Measurements from ENCODE around the gene C9orf72.
"Not testable (repeated sequence)": the region's sequence is repeated elsewhere in the genome, so short reads cannot be mapped to it uniquely, and the experiment has no call there.

Gene C9orf72, protein sequence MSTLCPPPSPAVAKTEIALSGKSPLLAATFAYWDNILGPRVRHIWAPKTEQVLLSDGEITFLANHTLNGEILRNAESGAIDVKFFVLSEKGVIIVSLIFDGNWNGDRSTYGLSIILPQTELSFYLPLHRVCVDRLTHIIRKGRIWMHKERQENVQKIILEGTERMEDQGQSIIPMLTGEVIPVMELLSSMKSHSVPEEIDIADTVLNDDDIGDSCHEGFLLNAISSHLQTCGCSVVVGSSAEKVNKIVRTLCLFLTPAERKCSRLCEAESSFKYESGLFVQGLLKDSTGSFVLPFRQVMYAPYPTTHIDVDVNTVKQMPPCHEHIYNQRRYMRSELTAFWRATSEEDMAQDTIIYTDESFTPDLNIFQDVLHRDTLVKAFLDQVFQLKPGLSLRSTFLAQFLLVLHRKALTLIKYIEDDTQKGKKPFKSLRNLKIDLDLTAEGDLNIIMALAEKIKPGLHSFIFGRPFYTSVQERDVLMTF

DNA sequence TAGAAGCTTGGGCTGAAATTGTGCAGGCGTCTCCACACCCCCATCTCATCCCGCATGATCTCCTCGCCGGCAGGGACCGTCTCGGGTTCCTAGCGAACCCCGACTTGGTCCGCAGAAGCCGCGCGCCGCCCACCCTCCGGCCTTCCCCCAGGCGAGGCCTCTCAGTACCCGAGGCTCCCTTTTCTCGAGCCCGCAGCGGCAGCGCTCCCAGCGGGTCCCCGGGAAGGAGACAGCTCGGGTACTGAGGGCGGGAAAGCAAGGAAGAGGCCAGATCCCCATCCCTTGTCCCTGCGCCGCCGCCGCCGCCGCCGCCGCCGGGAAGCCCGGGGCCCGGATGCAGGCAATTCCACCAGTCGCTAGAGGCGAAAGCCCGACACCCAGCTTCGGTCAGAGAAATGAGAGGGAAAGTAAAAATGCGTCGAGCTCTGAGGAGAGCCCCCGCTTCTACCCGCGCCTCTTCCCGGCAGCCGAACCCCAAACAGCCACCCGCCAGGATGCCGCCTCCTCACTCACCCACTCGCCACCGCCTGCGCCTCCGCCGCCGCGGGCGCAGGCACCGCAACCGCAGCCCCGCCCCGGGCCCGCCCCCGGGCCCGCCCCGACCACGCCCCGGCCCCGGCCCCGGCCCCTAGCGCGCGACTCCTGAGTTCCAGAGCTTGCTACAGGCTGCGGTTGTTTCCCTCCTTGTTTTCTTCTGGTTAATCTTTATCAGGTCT lies at the start of gene C9orf72:
TSS of gene C9orf72 (minus strand) at position 564 of the 716 bp plus-strand sequence. CDS start 6,361 bp downstream, outside the sequence.
- DNase-seq = peak; percentile 91

DNA sequence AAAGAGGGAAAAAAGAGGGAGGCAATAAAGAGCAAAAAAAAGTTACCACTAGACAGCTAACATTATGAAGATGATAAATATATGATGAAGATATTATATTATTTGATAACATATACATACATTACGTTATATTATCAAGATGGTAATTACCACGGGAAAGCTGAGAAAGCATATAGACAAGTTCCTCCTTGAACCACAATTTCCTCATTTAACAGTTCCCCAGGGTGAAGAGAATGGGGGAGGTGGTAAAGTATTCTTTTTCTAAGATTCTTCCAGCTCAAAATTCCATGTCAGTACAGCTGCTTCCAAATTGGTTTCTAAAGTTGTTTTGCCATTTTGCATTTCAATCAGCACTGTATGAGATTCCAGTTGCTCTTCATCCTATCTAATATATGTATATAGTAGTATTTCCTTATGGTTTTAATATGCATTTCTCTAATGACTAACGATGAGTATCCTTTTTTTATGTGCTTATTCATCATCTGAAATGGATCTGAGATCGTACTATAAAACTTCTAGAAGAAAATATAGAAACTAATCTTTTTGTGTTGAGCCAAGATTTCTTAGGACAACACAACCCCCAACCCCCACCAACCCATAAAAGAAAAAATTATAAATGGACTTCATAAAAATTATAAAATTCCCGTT lies 49.5 kb upstream of the C9orf72 start:
- no peak for DNase-seq

DNA sequence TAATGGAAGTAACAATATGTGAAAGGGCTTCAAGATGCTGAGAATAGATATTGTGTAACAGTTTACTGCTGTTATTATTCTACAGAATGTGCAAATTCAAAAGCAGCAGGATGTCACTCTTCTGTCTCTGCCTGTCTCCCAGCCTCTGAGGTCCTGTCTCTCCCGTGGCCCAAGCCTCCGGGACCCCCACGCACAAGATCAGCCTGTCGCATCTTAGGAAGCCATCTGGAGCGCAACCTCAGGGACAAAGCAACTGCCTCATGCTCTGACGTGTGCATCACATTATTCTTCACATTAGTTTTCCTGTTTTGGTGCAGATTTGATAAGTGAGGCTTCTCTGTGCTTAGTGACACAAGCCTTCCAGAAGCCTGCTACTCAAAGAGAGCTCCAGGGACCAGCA lies 46.5 kb upstream of the C9orf72 start:
- DNase-seq = no peak

DNA sequence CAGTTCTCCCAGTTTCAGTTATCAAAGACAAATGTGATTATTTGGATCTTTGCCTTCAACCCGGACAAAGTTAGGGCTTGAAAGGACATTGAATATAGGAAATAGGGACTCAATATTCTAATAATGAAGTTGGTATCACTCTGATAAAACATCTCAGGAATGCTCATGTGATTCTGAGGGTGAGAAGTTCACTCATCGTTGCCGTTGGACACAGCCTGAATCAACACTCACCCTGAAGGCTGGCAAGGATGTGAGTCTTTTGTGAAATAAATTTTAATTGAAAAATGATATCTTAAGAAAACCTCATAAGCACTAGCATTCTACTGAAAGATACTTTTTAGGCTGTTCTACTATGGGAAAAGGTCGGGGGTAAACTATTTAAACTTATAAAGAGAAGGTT lies 44.8 kb upstream of the C9orf72 start:
- DNase-seq = no peak

DNA sequence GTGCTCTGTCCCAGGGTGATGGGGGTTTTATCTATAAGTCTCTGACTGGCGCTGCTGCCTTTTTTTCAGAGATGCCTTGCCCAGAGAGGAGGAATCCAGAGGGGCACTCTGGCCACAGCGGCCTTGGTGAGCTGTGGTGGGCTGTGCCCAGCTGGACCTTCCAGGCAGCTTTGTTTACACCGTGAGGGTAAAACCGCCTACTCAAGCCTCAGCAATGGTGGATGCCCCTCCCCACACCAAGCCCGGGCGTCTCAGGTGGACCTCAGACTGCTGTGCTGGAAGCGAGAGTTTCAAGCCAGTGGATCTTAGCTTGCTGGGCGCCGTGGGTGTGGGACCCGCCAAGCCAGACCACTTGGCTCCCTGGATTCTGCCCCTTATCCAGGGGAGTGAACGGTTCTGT lies 41.3 kb upstream of the C9orf72 start:
- no peak for DNase-seq

DNA sequence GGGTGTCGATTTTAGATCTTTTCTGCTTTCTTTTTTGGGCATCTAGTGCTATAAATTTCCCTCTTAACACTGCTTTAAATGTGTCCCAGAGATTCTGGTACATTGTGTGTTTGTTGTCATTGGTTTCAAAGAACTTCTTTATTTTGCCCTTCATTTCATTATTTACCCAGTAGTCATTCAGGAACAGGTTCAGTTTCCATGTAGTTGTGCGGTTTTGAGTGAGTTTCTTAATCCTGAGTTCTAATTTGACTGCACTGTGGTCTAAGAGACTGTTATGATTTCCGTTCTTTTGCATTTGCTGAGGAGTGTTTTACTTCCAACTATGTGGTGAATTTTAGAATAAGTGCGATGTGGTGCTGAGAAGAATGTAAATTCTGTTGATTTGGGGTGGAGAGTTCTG lies 38.8 kb upstream of the C9orf72 start:
- not testable (repeated sequence) for DNase-seq

DNA sequence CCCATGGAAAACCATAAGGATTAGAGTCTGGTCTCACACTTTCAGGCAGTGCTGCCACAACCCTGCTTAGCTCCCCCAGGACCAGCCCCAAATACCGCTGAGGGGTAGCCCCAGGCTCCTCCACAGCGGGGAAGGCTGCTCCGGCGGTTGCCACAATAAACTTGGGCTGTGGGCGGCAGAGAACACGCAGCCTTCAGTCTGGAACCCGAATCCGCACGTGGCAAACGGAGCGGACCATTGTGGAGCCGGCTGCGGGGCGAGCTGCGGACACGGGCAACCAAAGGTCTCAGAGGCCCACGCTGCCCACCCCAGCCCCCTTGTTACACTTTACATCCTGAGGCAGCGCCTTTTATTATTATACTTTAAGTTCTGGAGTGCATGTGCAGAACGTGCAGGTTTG lies 37.3 kb upstream of the C9orf72 start:
- no peak for DNase-seq

DNA sequence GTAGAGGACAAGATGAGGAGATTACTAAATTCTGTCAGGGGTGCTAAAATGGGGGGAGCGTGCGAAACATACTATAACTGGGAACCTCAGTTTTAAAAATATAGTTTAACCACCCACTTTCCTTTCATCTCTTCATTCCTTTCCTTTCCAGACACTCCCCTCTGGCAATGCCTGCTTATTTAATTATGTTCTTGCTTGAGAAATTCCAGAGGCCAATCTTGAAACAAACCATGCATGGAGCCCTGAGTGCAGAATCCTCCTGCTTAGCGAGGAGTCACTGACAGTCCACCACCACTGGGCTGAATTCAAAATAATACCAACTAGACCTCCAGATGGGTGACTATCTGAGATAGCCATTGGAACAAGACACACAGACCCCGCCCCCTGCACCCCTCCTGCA lies 29.7 kb upstream of the C9orf72 start:
- no peak for DNase-seq

DNA sequence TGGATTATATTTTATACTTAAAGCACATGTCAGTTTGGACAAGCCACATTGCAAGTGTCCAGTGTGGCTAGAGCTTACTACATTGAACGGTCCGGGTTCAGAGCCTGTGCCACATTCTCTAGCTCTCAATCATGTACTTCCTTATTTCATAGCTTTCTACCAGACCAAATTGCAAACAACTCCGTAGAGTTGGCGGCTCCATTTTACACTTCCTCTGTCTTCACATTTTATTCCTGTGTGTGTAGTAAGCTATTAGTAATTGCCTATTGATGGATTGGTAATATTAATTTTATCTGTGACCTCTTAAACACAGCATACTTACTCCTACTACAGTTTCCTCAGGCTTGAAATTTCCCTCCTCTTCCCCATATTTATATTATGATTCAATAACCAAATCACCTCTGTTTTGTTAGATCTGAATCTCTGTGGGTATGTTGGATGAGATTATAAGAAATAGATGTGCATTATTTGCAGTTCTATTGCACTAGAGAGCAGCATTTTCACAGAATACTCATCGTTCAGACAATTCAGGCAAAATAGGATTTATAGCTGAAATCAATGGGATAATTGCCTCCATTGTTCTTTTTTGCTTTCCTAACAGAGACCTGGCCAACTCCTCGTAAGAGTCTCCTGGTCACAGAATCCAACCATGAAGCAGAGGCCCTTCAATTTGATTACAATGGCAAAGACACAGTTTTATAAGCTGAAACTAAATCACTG lies 29.0 kb upstream of the C9orf72 start:
- no peak for DNase-seq

DNA sequence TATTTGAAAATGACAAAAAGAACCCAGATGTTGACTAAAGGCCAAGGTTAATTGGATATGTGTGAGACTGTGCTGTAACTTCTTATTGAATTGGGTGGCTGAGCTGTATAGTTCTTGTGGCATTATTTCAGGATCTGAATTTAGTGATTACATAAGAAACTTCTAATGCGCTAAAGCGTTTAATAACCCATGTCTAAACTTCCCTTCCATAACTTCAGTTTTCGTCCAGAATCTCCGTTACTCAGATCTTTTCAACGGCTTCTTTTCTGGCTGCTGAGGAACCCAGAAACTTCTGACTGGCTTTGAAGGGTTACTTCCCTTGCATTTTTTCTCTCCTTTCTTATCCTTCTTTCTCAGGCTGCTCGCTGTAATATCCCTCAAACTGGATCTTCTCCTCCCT lies 28.1 kb upstream of the C9orf72 start:
- DNase-seq = no peak

DNA sequence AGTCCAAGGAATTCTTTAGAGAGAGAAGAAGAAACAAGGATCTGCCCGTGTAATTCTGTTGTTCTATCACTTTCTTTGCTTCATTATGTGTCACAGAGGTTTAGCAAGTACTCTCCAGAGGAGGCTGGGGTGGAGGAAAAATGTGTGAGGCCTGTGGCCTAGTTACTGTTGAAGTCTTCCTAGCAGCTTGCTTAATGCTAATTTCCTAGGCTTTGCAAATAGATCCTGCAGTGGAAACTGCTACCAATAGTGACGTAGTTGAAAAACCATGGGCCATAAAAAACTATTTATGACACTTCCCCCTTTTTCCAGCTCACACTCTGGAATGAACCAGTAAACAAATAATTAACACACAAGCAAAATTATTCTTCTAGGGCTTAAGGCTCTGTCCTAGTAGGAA lies 27.0 kb upstream of the C9orf72 start:
- no peak for DNase-seq

DNA sequence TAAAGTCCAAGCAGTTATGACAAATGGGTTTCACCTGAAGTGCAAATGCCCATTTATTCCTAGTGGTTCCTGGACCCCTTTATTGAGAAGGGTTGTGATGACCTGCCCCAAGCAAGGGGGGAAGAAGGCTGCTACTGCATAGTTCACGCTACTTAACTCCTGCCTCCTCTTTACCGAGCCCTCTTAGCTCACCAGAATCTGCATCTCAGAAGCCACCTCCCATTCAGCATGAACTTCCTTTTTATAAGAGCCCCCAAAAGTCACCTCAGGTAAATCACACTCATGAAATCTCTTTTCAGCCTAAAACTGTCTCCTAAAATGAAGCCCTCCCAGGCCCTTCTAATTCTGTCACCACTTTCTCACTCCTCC lies 26.6 kb upstream of the C9orf72 start:
- no peak for DNase-seq

DNA sequence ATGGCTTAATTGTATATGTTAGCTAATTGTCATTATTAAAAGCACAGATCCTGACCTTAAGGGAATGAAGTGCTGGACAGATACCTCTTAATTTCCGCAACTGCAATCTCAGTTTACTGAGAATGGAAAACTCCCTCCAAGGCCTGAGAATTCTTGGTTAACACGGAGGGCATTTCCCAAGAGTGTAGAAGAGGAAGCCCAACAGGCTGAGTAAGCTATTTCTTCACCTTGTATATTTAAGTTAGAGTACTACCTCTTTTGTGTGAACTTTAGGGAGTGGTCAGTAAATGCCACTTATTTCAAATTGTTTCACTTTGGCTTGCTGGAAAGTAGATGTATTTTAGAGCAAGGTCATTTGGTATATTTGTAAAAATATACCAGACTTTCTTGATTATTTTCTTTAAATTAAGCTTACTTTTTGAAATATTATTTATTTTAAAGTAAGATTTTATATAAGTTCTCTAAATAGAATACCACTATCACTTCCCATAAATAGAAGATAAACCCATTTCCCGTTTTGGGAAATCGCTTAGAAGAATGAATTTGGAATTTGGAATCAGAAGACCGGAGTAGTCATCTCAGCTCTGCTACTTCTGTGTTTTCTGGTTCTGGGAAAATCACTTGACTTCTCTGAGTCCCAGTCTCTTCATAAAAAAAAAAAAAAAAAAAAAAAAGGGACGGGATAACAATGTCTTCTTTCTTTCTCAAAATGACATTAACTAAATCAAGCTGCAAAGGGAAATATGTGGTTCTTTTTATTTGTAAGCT lies 26.0 kb upstream of the C9orf72 start:
- no peak for DNase-seq

DNA sequence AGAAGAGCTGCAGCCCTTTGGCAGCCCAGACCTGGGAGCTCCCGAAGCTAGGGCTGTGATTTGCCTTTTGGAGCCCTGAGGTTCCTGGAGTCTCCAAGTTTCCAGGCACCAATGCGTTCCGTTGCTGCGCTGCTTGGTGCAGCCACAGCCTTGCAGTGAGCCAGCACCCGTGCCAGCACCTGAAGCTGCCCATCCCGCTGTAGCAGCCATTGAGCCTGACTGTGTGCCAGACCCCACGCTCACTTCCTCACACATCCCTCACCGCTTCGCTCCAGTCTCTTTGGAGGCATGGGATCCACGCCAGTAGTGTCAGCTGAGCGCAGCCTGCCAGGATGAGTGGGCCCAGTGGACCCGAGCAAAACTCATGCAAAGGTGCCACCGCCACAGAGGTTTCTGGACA lies 22.5 kb upstream of the C9orf72 start:
- DNase-seq = no peak

DNA sequence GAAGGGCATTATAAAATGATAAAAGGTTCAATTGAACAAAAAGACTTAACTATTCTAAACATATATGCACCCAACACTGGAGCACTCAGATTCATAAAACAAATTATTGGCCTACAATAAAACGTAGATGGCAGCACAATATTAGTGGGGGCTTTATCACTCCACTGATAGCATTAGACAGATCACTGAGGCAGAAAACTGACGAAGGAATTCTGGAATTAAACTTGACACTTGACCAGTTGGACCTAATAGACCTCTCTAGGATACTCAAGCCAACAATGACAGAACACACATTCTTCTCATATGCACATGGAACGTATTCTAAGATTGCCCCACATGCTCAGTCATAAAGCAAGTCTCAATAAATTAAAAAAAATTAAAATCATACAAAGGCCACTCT lies 18.4 kb upstream of the C9orf72 start:
- DNase-seq = no peak

DNA sequence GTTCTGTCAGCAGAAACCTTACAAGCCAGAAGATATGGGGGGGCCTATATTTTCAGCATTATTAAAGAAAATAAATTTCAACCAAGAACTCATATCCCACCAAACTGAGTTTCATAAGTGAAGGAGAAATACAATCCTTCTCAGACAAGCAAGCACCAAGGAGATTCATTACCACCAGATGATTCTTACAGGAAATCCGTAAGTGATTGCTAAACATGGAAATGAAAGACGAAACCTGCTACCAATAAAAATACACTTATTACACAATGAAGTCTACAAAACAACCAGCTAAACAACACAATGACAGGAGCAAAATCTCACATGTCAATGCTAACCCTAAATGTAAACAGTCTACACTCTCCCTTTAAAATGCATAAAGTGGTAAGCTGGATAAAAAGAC lies 17.8 kb upstream of the C9orf72 start:
- no peak for DNase-seq

DNA sequence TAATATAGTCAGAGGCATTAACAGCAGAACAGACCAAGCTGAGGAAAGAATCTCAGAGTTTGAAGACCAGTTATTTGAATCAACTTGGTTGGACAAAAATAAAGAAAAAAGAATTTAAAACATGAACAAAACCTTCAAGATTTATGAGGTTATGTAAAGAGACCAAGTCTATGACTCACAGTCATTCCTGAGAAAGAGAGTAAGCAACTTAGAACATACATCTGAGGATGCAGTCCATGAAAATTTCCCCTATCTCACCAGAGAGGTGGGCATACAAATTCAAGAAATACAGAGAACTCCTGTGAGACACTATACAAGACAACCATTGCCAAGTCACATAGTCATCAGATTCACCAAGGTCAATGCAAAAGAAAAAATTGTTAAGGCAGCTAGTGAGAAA lies 17.4 kb upstream of the C9orf72 start:
- no peak for DNase-seq

DNA sequence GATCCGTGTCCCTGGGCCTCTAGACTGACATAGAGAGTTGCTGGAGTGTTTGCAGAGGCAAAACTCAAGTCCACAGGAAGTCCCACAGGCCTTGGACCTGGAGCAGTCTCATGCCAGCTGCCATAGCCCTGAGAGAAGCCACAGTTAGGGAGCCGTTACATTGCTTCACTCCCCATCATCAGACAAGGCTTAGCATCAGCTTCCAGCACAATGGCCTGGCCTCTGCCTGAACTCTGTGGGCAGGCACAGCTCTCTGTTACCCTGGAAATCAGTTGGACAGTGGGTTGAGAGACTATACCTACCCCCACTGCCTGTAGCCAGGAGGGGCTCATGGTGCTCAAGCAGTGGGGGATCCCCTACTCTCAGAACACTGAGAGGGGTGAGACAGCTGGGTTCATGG lies 16.2 kb upstream of the C9orf72 start:
- DNase-seq = no peak

DNA sequence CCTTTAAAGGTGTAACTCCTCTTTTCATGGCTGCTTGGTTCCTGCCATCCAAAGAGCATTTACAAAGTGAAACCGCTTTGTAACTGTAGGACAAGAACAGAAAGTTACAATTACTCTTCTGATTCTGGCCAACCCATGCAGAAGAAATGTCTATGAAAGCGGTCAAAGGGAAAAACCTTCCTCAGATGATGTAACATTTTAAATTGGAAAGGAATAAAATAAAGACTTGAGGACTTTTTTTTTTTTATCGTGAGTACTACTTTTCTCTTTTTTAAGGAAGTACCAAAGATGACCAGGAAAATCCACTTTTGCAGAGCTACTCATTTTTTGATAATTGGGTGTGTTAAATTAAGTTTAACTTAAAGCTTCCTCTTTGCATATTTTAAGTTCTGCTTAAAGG lies 13.0 kb upstream of the C9orf72 start:
- no peak for DNase-seq

DNA sequence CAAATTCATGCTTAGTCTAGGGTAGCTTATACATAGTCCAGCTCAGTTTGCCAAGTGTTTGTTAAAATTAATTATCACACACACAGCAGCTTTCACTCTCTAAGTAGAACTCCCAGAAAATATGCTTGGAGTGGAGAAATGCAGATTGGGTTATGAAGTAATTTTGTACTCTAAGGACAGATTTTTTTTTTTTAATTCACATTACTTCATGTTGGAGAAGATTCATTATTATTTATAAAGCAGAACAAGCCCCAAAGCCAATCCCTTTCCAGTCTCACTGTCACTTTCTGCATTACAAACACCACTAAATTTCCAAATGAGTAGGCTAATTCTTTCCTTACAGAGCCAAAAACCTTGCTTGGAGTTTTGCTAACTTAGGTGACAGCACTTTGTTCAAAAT lies 11.7 kb upstream of the C9orf72 start:
- DNase-seq = no peak

DNA sequence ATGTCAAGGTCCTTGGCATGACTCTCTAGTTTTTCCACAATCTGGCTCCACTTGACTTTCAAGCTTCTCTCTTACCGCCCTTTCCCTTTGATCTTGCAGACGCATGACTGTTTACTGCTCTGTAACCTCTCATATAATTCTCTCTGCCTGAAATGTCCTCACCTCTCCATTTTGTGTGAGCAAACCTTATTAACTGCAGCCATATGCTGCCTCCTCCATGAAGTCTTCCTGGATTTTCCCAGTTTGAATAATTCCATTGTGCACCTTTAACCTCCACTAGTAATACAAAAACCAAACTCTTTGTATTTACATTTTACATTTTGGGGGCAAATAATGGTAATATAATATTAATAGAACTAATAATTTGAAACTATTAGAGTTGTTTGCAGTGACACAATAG lies 9.5 kb upstream of the C9orf72 start:
- no peak for DNase-seq

DNA sequence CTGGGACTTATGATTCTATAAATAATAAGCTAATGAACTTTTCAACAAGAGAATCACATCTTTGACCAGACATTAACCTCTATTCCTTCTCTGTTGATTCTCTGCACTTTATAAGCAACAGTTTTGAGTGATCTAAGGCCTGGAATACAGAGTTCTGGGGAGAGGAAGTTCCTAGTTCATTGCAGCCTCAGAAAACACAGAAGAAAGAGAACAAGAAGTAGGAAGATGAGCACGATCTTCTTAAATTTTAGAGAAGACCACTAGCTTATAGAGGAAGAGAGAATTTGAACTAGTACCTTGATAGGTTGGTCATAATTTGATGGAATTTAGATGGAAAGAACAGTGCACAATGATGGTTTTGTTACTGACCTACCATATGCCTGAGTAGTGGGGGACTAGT lies 8.5 kb upstream of the C9orf72 start:
- DNase-seq = no peak

All from right hindlimb (tissue), 1 donor.